ENCODE data around the gene SETBP1. TPM values are rescaled to one million over a fixed set of nuclear protein-coding genes. Genes with fewer than 3 reads are reported as not detected.

Gene SETBP1
- total RNA-seq, 1 experiment from 2014 or later = 4.0 TPM

- CTCF ChIA-PET = no interaction called here
- intact Hi-C loops (cut with micrococcal nuclease; ENCODE audit: unreplicated experiment) = no loop called here
- Histone ChIP-seq H3K27me3 (replicated peaks; ENCODE audit: control insufficient read depth, insufficient read depth, low read length) (no peaks in the 10 kb centered on the region), H3K9me3 (no peaks in the 10 kb centered on the region), H3K36me3 (ENCODE audit: control insufficient read depth, insufficient read depth, low read length) (no peaks in the 10 kb centered on the region), H3K4me1 (no peaks in the 10 kb centered on the region), H3K4me3 (ENCODE audit: low read depth, low read length) (no peak overlapping the region)
- POLR2A ChIA-PET = interaction anchor here (0.6 kb wide), 1 partner anchor 1182 kb away, joined by 3 read pairs; no protein-coding TSS in a partner anchor
- no peak overlapping the region for H3K27ac Mint-ChIP-seq (ENCODE audit: unreplicated experiment)
- H3K9me3 Mint-ChIP-seq (ENCODE audit: unreplicated experiment) = no peaks in the 10 kb centered on the region
- no TSS peak for BruUV-seq (replicated peaks)
- H3K4me1 Mint-ChIP-seq (ENCODE audit: low read depth, unreplicated experiment) = peaks cover 5% of the 10 kb centered on the region
- DNase-seq = no peak
- H3K27me3 Mint-ChIP-seq (ENCODE audit: insufficient read depth, unreplicated experiment) = no peaks in the 10 kb centered on the region
- no peaks in the 10 kb centered on the region for H3K36me3 Mint-ChIP-seq (ENCODE audit: insufficient read depth, unreplicated experiment)
- TF ChIP-seq CTCF (IDR thresholded peaks at IDR 0.05; ENCODE audit: insufficient read depth in 1 of 2, low read depth in 1 of 2, low read length in 1 of 2, severe bottlenecking in 1 of 2, unreplicated experiment in 1 of 2) = no peak
- H3K4me3 Mint-ChIP-seq (ENCODE audit: unreplicated experiment) = no peak overlapping the region
Measured at GRCh38 chr18:44857744-44858491, 177.2 kb downstream of the SETBP1 start.

- Mint-ChIP-seq H3K36me3 (ENCODE audit: insufficient read depth, unreplicated experiment) (no peaks in the 10 kb centered on the region), H3K9me3 (ENCODE audit: unreplicated experiment) (no peaks in the 10 kb centered on the region), H3K27me3 (ENCODE audit: insufficient read depth, unreplicated experiment) (no peaks in the 10 kb centered on the region), H3K27ac (ENCODE audit: unreplicated experiment) (no peak overlapping the region), H3K4me3 (ENCODE audit: unreplicated experiment) (no peak overlapping the region), H3K4me1 (ENCODE audit: low read depth, unreplicated experiment) (peaks cover 5% of the 10 kb centered on the region)
- TF ChIP-seq CTCF (IDR thresholded peaks at IDR 0.05; ENCODE audit: insufficient read depth in 1 of 2, low read depth in 1 of 2, low read length in 1 of 2, severe bottlenecking in 1 of 2, unreplicated experiment in 1 of 2) = no peak
- Histone ChIP-seq H3K36me3 (ENCODE audit: control insufficient read depth, insufficient read depth, low read length) (no peaks in the 10 kb centered on the region), H3K4me1 (no peaks in the 10 kb centered on the region), H3K9me3 (no peaks in the 10 kb centered on the region), H3K4me3 (ENCODE audit: low read depth, low read length) (no peak overlapping the region), H3K27me3 (replicated peaks; ENCODE audit: control insufficient read depth, insufficient read depth, low read length) (no peaks in the 10 kb centered on the region)
- no peak for DNase-seq
- ChIA-PET CTCF (no interaction called here), POLR2A (no interaction called here)
- BruUV-seq (replicated peaks) = no TSS peak
- intact Hi-C loops (cut with micrococcal nuclease; ENCODE audit: unreplicated experiment) = no loop called here
Measured at GRCh38 chr18:44859263-44859662, 178.6 kb downstream of the SETBP1 start.

- Mint-ChIP-seq H3K4me1 (ENCODE audit: low read depth, unreplicated experiment) (peaks cover 5% of the 10 kb centered on the region), H3K9me3 (ENCODE audit: unreplicated experiment) (no peaks in the 10 kb centered on the region), H3K4me3 (ENCODE audit: unreplicated experiment) (no peak overlapping the region), H3K36me3 (ENCODE audit: insufficient read depth, unreplicated experiment) (no peaks in the 10 kb centered on the region), H3K27ac (ENCODE audit: unreplicated experiment) (no peak overlapping the region), H3K27me3 (ENCODE audit: insufficient read depth, unreplicated experiment) (no peaks in the 10 kb centered on the region)
- no peaks in the 10 kb centered on the region for H3K4me1 ChIP-seq
- no peaks in the 10 kb centered on the region for H3K36me3 ChIP-seq (ENCODE audit: control insufficient read depth, insufficient read depth, low read length)
- no peak overlapping the region for H3K4me3 ChIP-seq (ENCODE audit: low read depth, low read length)
- ChIA-PET CTCF (no interaction called here), POLR2A (no interaction called here)
- BruUV-seq (replicated peaks) = no TSS peak
- intact Hi-C loops (cut with micrococcal nuclease; ENCODE audit: unreplicated experiment) = no loop called here
- no peaks in the 10 kb centered on the region for H3K9me3 ChIP-seq
- no peaks in the 10 kb centered on the region for H3K27me3 ChIP-seq (replicated peaks; ENCODE audit: control insufficient read depth, insufficient read depth, low read length)
- TF ChIP-seq CTCF (IDR thresholded peaks at IDR 0.05; ENCODE audit: insufficient read depth in 1 of 2, low read depth in 1 of 2, low read length in 1 of 2, severe bottlenecking in 1 of 2, unreplicated experiment in 1 of 2) = no peak
- DNase-seq = no peak
Measured at GRCh38 chr18:44859751-44860439, 179.2 kb downstream of the SETBP1 start.
